Uterus (tissue), 4 donors: ENCODE measurements around the gene ADM. TPM values are rescaled to one million over a fixed set of nuclear protein-coding genes. Genes with fewer than 3 reads are reported as not detected.

Source experiments
- DNase-seq, 2 donors: peaks; one replicate each; pipeline ENCODE4 v3.0.0-alpha.2; 2019 to 2020
- H3K27ac ChIP-seq, 2 donors: fragments of 200-600 bp; sonication (generic); 1 replicate in 1 of 2; 2 replicates in 1 of 2; pipeline ENCODE4 v1.5.1; 2016 to 2018
- H3K27me3 ChIP-seq, 2 donors: fragments of 200-600 bp; sonication (generic); one replicate each; pipeline ENCODE4 v1.5.1; 2018 to 2019; ENCODE audit warnings: control low read depth in 1 of 2
- H3K36me3 ChIP-seq, 2 donors: fragments of 200-600 bp; sonication (generic); one replicate each; pipeline ENCODE4 v1.5.1; 2019; ENCODE audit warnings: control low read depth in 1 of 2
- H3K4me1 ChIP-seq, 2 donors: fragments of 200-600 bp; sonication (generic); one replicate each; pipeline ENCODE4 v1.5.1; 2018 to 2019; ENCODE audit warnings: control low read depth in 1 of 2
- H3K4me3 ChIP-seq, 2 donors: fragments of 200-600 bp; sonication (generic); 1 replicate in 1 of 2; 2 replicates in 1 of 2; pipeline ENCODE4 v1.5.1; 2018 to 2019; ENCODE audit warnings: mild to moderate bottlenecking in 1 of 2
- H3K9me3 ChIP-seq, 2 donors: fragments of 200-600 bp; sonication (generic); one replicate each; pipeline ENCODE4 v1.5.1; 2019; ENCODE audit warnings: control low read depth in 1 of 2
- CTCF ChIP-seq, 4 experiments: fragments of 200-600 bp in 2 of 4; fragments of 450-650 bp in 2 of 4; sonication (generic) in 2 of 4; IDR thresholded peaks; one replicate each; pipeline ENCODE4 v1.5.1; 2016 to 2019; ENCODE audit warnings: antibody characterized with exemption in 4 of 4, mild to moderate bottlenecking in 2 of 4, moderate library complexity in 1 of 4
- POLR2A ChIP-seq, 2 donors: fragments of 450-650 bp; IDR thresholded peaks; one replicate each; pipeline ENCODE4 v1.6.1; 2016; ENCODE audit warnings: antibody characterized with exemption in 2 of 2, mild to moderate bottlenecking in 1 of 2, moderate library complexity in 1 of 2
- intact Hi-C: fragments of 100-400 bp; cut with DNase I; formaldehyde crosslinking; loops from one replicate; pipeline ENCODE4 v1.15.1; 2023; ENCODE audit warnings: low total_unique reads
- total RNA-seq, 4 donors: library from RNA; depleted of rRNA in 3 of 4; stranded (reverse); fragments of >200 nt in 3 of 4; gene quantifications; one replicate each; pipeline versions ENCODE4 v1.1.0 to v1.2.4, GENCODE V29; 2014 to 2023
- donor health status: DM: yes; HTN: yes; CAD: no.

Gene ADM
- total RNA-seq, 4 donors from 2014 or later: 27.9 to 151 (median 47.2) TPM

DNA sequence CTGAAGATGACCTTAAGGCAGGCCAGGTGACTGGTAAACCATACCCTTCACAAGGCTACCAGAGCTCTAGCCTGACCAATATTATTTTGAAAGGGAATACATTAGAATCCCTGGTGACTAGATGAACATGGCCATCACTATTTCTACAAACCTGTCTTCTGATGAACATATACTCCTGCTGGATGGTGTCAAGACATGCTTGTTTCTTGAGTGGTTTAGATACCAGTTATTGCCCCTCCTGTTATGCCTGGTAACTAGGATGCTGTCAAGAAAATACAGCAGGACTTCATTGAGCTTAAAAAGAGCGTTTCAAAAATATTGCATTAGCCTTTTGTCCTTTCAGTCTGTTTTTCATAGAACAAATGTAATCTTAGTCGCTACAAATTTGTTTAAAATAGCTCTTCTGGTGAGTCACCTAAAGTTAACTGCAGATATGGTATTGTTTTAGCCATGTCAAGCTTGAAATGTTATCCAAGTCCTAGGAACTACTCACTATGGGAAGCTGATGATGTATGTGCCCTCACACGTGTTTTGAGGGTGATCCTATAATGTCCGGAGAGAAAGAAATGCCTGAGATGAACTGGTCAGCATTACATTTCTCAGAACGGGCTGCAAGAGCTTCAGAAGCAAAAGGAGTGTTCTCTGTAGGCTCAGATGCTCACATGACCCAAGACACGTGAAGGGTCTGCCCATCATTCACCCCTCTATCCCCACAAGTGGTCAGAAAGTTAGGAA lies 20.6 kb downstream of the ADM start:
- peak overlapping the region; percentile 55 to 69 for H3K27ac ChIP-seq
- no peak for DNase-seq

DNA sequence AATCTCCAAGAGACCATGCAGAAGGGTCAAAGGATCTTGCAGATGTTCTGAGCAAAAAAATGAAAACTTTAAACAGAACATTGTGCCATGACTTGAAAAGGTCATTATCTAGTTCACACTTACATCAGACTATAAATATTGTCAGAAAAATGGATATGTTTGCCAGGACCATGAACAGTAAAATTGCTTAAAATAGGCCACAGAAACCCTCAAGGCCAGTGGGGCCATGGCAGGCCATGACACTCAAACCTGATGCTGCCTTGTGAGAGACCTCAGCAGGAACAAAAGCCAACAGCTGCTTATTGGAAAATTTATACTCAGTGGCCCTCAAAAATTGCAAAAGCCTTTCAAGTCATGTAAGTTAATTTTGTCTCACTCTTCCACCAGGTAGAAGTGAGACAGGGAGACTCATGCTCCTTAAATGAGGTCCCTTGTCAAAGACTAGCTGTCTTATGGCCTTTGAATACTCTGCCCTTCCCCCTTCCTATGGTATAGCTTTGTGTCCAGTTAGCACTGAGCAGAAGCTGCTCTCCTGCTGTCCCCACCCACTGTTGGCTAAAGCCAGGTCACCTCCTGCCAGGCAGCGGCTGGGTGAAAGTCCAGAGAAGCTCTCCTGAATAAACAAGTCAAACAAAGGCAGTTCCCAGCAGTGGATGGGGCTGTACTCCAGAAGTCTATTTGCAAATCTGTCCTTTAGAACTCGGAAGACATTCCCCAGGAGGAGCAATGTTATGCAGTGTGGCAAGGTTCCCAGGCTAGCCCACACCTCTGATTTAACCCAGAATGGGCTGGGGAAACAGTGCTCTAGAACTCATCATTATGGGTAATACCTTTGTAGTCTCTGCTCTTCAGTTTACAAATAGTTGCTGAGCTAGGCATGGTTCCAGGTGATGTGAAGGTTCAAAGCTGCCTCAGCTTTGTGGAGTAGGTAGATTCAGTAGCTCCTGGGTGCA lies 21.4 kb downstream of the ADM start:
- Histone ChIP-seq H3K27ac (peak overlapping the region; percentile 55 to 69), H3K27me3 (no peaks in the 10 kb centered on the region), H3K4me3 (no peak overlapping the region), H3K4me1 (peaks cover 2 to 9% of the 10 kb centered on the region in 2 donors), H3K9me3 (no peaks in the 10 kb centered on the region), H3K36me3 (no peaks in the 10 kb centered on the region)
- peak; percentile 37 to 47 for DNase-seq
- TF ChIP-seq POLR2A (IDR thresholded peaks at IDR 0.05) (no peak), CTCF (IDR thresholded peaks at IDR 0.05) (no peak)
- intact Hi-C loops: loop anchor here (10.0 kb wide), 1 partner anchor 571 kb away; no protein-coding TSS in a partner anchor

More for the DNA sequence above, 20.6 kb downstream of the ADM start:
- intact Hi-C loops: loop anchor here (10.0 kb wide), 1 partner anchor 571 kb away; no protein-coding TSS in a partner anchor
- no peak for TF ChIP-seq POLR2A (IDR thresholded peaks at IDR 0.05)
- TF ChIP-seq CTCF (IDR thresholded peaks at IDR 0.05): no peak
- no peaks in the 10 kb centered on the region for H3K9me3 ChIP-seq
- H3K27me3 ChIP-seq: no peaks in the 10 kb centered on the region
- H3K4me1 ChIP-seq: peaks cover 2 to 9% of the 10 kb centered on the region in 2 donors
- no peaks in the 10 kb centered on the region for H3K36me3 ChIP-seq
- H3K4me3 ChIP-seq: no peak overlapping the region

DNA sequence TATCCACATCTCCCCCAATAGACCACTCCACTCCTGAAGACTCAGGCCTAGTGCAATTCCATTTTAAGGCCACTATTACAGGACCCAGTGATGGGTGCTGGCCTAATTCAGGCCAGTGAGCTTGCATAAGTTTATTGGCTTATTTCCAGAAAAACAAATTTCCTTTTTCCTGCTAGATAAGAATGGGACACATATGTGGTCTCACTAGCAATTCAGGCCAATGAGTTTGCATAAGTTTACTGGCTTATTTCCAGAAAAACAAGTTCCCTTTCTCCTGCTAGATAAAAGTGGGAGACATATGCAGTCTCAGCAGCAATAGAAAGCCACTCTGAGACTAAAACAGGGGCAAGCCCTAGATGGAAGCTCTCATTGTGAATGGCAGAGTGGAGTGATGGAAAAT lies 22.4 kb downstream of the ADM start:
- TF ChIP-seq POLR2A (IDR thresholded peaks at IDR 0.05): no peak
- Histone ChIP-seq H3K27ac (peak overlapping the region; percentile 55 to 69), H3K4me3 (no peak overlapping the region), H3K9me3 (no peaks in the 10 kb centered on the region), H3K36me3 (no peaks in the 10 kb centered on the region), H3K4me1 (peaks cover 2 to 9% of the 10 kb centered on the region in 2 donors), H3K27me3 (no peaks in the 10 kb centered on the region)
- no peak for DNase-seq
- intact Hi-C loops: loop anchor here (10.0 kb wide), 1 partner anchor 572 kb away; no protein-coding TSS in a partner anchor

- peaks cover 2 to 9% of the 10 kb centered on the region in 2 donors for H3K4me1 ChIP-seq
- H3K9me3 ChIP-seq: no peaks in the 10 kb centered on the region
- intact Hi-C loops: loop anchor here (10.0 kb wide), 1 partner anchor 574 kb away; no protein-coding TSS in a partner anchor
- peak overlapping the region; percentile 2 to 29 for H3K27ac ChIP-seq
- no peaks in the 10 kb centered on the region for H3K27me3 ChIP-seq
- H3K4me3 ChIP-seq: no peak overlapping the region
- no peaks in the 10 kb centered on the region for H3K36me3 ChIP-seq
- TF ChIP-seq CTCF (IDR thresholded peaks at IDR 0.05): no peak
- TF ChIP-seq POLR2A (IDR thresholded peaks at IDR 0.05): no peak
- DNase-seq: no peak
Observed at GRCh38 chr11:10328314-10329098, 23.6 kb downstream of the ADM start.

- Histone ChIP-seq H3K4me1 (peaks cover 2 to 9% of the 10 kb centered on the region in 2 donors), H3K9me3 (no peaks in the 10 kb centered on the region), H3K36me3 (no peaks in the 10 kb centered on the region), H3K27me3 (no peaks in the 10 kb centered on the region), H3K27ac (no peak overlapping the region), H3K4me3 (no peak overlapping the region)
- intact Hi-C loops: loop anchor here (10.0 kb wide), 1 partner anchor 575 kb away; no protein-coding TSS in a partner anchor
- DNase-seq: no peak
- no peak for TF ChIP-seq POLR2A (IDR thresholded peaks at IDR 0.05)
- TF ChIP-seq CTCF (IDR thresholded peaks at IDR 0.05): no peak
Observed at GRCh38 chr11:10329356-10329755, 24.5 kb downstream of the ADM start.
